Panc1 (cell line): Measurements from ENCODE around the gene SCD5. TPM values are rescaled to one million over a fixed set of nuclear protein-coding genes. Genes with fewer than 3 reads are reported as not detected.

Source experiments
- ATAC-seq: fragments of 200-7000 bp; cut with Tn5 transposase; 2 replicates; pipeline ENCODE4 v1.9.1; 2020; ENCODE audit warnings: mild to moderate bottlenecking, moderate library complexity
- BruUV-seq: library from RNA; stranded (reverse); fragments of 400-500 nt; replicated peaks from 2 replicates; lab custom pipeline; 2021; lab: Mats Ljungman, UMichigan
- CTCF ChIA-PET: fragments of 300-600 bp; sonication (Branson Sonifier 250); formaldehyde crosslinking; loops from one replicate; lab custom pipeline; 2022; ENCODE audit warnings: antibody characterized with exemption; lab: Charles Lee
- POLR2A ChIA-PET: fragments of 300-600 bp; sonication (Branson Sonifier 250); formaldehyde crosslinking; loops from one replicate; lab custom pipeline; 2022; ENCODE audit warnings: antibody characterized with exemption; lab: Charles Lee
- DNase-seq: peaks from one replicate; pipeline ENCODE4 v3.0.0-alpha.2; 2010; ENCODE audit warnings: low read depth, low spot score
- H3K27ac ChIP-seq: 2 replicates; pipeline ENCODE4 v1.5.1; 2011; ENCODE audit warnings: mild to moderate bottlenecking, low read length, inconsistent platforms
- H3K27me3 ChIP-seq: fragments of 200-500 bp; sonication (Bioruptor generic); 2 replicates; pipeline ENCODE4 v1.6.0; 2014; ENCODE audit warnings: low read length, inconsistent platforms; ENCODE audit not compliant: control insufficient read depth, insufficient read depth
- H3K36me3 ChIP-seq: fragments of 200-500 bp; sonication (Bioruptor generic); 2 replicates; pipeline ENCODE4 v1.5.1; 2014; ENCODE audit warnings: inconsistent platforms, mild to moderate bottlenecking, low read length, moderate library complexity; ENCODE audit not compliant: control insufficient read depth, insufficient read depth
- H3K4me1 ChIP-seq: 2 replicates; pipeline ENCODE4 v1.5.1; 2011; ENCODE audit warnings: inconsistent platforms, mild to moderate bottlenecking, low read length, moderate library complexity; ENCODE audit not compliant: control insufficient read depth, insufficient read depth
- H3K4me3 ChIP-seq, 2 experiments: 2 replicates each; pipeline ENCODE4 v1.5.1; 2011 to 2012; ENCODE audit warnings: low read depth in 2 of 2, low read length in 2 of 2, mild to moderate bottlenecking in 2 of 2, inconsistent platforms in 1 of 2, moderate library complexity in 1 of 2
- H3K9me3 ChIP-seq: fragments of 200-500 bp; sonication (Bioruptor generic); 2 replicates; pipeline ENCODE4 v1.5.1; 2014; ENCODE audit warnings: low read depth, mild to moderate bottlenecking, inconsistent platforms, low read length, moderate library complexity; ENCODE audit not compliant: control insufficient read depth, insufficient read depth
- POLR2AphosphoS5 ChIP-seq: IDR thresholded peaks from 2 replicates; pipeline ENCODE4 v1.6.1; 2012; ENCODE audit warnings: mild to moderate bottlenecking, low read depth, low read length, moderate library complexity
- SIN3A ChIP-seq: IDR thresholded peaks from 2 replicates; pipeline ENCODE4 v1.6.1; 2012; ENCODE audit warnings: low read depth, mild to moderate bottlenecking, low read length, moderate library complexity, borderline replicate concordance; ENCODE audit not compliant: insufficient read depth
- TCF7L2 ChIP-seq: IDR thresholded peaks from 2 replicates; pipeline ENCODE4 v1.6.1; 2011; ENCODE audit warnings: mild to moderate bottlenecking, low read depth, low read length, inconsistent platforms
- in situ Hi-C: cut with HindIII; loops from 2 replicates; pipeline ENCODE4 v1.10.0; 2016; ENCODE audit warnings: low sequenced_read_pairs, low pct_unique_long_range_greater_than_20kb
- intact Hi-C: fragments of 100-400 bp; cut with micrococcal nuclease; formaldehyde crosslinking; loops from one replicate; pipeline ENCODE4 v1.10.0; 2022; ENCODE audit not compliant: unreplicated experiment
- total RNA-seq: library from RNA; stranded (reverse); gene quantifications from one replicate; pipeline ENCODE4 v1.2.1, GENCODE V29; 2021; ENCODE audit not compliant: unreplicated experiment
- TF ChIP-seq, protein P1 (sequence below), 2 experiments: IDR thresholded peaks; 2 replicates each; pipeline ENCODE4 v1.6.1; 2011 to 2012; ENCODE audit warnings: low read depth in 2 of 2, control low read depth in 1 of 2, low read length in 1 of 2, mild to moderate bottlenecking in 1 of 2, moderate library complexity in 1 of 2; ENCODE audit not compliant: insufficient read depth in 1 of 2
- TF ChIP-seq, protein P2 (sequence below): fragments of 450-650 bp; IDR thresholded peaks from 2 replicates; pipeline ENCODE4 v1.5.1; 2017; ENCODE audit warnings: mild to moderate bottlenecking

The SCD5 gene
- total RNA-seq, 1 experiment from 2014 or later = 2.0 TPM

DNA sequence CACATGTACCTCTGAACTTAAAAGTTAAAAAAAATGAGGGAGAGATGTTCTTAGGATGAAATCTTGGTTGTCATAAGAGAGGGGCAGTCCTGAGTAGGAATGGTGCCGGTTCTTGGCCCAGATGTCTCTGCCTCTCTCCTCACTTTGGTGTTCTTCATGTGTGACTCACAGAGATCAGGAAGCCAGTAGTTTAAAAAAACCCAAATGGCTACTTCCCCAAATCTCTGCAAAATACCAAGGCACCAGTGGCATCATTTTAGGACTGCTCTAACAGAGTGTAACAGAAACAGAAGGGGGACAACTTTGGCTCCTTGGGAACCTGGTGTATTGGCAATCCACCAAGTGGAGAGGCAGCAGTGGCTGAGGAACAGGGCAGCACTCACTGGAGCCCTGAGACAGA, 116.8 kb downstream of the SCD5 start:
- H3K36me3 ChIP-seq = no peaks in the 10 kb centered on the region
- H3K27me3 ChIP-seq = no peaks in the 10 kb centered on the region; the same call in 1 of the 2 replicates
- H3K4me3 ChIP-seq = no peak overlapping the region
- POLR2A ChIA-PET = no interaction called here
- in situ Hi-C loops = no loop called here
- H3K4me1 ChIP-seq = no peaks in the 10 kb centered on the region
- ATAC-seq (no peak), DNase-seq (no peak)
- H3K9me3 ChIP-seq = no peaks in the 10 kb centered on the region
- H3K27ac ChIP-seq = no peak overlapping the region
- CTCF ChIA-PET = no interaction called here
- TF ChIP-seq POLR2AphosphoS5 (no peak), SIN3A (no peak), TCF7L2 (no peak)
- TF ChIP-seq, protein P1, sequence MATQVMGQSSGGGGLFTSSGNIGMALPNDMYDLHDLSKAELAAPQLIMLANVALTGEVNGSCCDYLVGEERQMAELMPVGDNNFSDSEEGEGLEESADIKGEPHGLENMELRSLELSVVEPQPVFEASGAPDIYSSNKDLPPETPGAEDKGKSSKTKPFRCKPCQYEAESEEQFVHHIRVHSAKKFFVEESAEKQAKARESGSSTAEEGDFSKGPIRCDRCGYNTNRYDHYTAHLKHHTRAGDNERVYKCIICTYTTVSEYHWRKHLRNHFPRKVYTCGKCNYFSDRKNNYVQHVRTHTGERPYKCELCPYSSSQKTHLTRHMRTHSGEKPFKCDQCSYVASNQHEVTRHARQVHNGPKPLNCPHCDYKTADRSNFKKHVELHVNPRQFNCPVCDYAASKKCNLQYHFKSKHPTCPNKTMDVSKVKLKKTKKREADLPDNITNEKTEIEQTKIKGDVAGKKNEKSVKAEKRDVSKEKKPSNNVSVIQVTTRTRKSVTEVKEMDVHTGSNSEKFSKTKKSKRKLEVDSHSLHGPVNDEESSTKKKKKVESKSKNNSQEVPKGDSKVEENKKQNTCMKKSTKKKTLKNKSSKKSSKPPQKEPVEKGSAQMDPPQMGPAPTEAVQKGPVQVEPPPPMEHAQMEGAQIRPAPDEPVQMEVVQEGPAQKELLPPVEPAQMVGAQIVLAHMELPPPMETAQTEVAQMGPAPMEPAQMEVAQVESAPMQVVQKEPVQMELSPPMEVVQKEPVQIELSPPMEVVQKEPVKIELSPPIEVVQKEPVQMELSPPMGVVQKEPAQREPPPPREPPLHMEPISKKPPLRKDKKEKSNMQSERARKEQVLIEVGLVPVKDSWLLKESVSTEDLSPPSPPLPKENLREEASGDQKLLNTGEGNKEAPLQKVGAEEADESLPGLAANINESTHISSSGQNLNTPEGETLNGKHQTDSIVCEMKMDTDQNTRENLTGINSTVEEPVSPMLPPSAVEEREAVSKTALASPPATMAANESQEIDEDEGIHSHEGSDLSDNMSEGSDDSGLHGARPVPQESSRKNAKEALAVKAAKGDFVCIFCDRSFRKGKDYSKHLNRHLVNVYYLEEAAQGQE (IDR thresholded peaks at IDR 0.05; ENCODE audit: insufficient read depth in 1 of 2, low read depth in 2 of 2, low read length in 1 of 2) = no peak
- TF ChIP-seq, protein P2, sequence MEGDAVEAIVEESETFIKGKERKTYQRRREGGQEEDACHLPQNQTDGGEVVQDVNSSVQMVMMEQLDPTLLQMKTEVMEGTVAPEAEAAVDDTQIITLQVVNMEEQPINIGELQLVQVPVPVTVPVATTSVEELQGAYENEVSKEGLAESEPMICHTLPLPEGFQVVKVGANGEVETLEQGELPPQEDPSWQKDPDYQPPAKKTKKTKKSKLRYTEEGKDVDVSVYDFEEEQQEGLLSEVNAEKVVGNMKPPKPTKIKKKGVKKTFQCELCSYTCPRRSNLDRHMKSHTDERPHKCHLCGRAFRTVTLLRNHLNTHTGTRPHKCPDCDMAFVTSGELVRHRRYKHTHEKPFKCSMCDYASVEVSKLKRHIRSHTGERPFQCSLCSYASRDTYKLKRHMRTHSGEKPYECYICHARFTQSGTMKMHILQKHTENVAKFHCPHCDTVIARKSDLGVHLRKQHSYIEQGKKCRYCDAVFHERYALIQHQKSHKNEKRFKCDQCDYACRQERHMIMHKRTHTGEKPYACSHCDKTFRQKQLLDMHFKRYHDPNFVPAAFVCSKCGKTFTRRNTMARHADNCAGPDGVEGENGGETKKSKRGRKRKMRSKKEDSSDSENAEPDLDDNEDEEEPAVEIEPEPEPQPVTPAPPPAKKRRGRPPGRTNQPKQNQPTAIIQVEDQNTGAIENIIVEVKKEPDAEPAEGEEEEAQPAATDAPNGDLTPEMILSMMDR = no peak
- BruUV-seq = no TSS peak
- intact Hi-C loops = no loop called here

DNA sequence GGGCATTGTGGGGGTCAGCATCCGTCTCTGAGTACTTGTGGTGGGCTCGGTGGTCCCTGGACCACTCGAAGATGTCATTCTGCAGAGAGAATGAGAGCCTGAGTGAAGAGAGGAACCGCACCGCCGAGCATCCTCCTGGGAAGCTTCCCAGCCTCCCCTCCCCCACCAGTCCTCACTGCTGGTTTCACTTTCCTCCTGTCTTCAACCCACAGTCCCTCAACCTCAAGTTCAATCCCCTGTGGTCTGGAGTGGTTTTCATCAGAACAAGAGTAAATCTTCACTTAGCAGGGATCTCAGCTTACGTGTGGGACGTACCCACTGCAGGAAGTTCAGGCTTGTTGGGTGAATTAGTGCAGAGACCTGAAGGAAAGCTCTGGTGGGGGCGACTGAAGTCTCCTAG, 117.8 kb downstream of the SCD5 start:
- Histone ChIP-seq H3K4me3 (no peak overlapping the region), H3K27me3 (no peaks in the 10 kb centered on the region; the same call in 1 of the 2 replicates), H3K4me1 (no peaks in the 10 kb centered on the region), H3K27ac (no peak overlapping the region), H3K36me3 (no peaks in the 10 kb centered on the region), H3K9me3 (no peaks in the 10 kb centered on the region)
- intact Hi-C loops = no loop called here
- POLR2A ChIA-PET = no interaction called here
- ATAC-seq = no peak
- CTCF ChIA-PET = no interaction called here
- in situ Hi-C loops = no loop called here
- no TSS peak for BruUV-seq
- DNase-seq = no peak
- TF ChIP-seq SIN3A (no peak), TCF7L2 (no peak), POLR2AphosphoS5 (no peak)
- TF ChIP-seq, protein P1 (IDR thresholded peaks at IDR 0.05; ENCODE audit: insufficient read depth in 1 of 2, low read depth in 2 of 2, low read length in 1 of 2) = no peak
- TF ChIP-seq, protein P2 = no peak
